NOMO-1 (cell line): Measurements from ENCODE around the gene MISP3.

Source experiments
- DNase-seq, 2 experiments: peaks; one replicate each; lab custom pipeline; 2025; ENCODE audit not compliant: unreplicated experiment in 2 of 2; lab: John Stamatoyannopoulos, UW

The MISP3 gene

DNA sequence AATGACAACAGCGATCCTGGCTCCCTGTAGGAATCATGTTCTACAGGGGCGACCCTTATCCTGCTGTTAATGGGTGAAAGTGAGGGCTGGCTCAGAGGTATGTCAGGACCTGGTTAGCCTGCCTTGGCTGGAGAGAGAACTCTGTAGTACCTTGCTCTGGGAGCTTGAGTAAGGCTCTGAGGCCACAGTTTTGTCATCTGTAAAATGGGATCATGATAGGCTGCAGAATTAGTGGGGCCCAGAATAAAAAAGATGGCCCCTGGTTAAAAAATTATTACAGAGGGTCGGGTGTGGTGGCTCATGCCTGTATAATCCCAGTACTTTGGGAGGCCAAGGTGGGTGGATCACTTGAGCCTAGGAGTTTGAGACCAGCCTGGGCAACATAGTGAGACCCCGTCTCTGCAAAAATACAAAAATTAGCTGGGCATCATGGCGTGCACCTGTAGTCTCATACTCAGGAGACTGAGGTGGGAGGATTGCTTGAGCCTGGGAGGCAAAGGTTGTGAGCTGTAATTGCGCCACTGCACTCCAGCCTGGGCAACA, 28.5 kb downstream of the MISP3 start:
- no peak for DNase-seq

DNA sequence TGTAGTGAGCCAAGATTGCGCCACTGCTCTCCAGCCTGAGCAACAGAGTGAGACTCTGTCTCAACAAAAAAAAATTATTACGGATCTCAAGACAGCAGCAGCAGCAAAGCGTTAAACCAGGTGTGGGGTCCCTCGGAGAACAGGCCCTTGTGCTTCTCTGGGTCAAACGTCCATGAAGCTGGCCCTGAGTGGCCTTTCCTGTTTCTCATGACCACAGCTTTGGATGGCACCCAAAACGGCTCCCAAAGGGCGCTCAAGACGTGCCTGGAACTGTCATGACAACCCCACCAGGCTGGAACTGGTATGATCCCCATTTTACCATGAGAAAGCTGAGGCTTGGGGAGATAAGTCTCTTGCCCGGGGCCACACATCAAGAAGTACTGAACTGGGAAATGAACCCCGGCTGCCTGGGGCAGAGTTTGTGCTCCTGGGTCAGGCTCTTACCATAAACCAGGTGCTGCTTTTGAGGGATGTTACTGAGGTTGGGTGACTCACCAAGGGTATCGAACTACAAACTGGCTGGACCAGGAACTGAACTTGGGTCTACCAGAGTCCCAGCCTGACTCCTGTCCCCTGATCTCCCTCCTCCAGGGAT, 29.6 kb downstream of the MISP3 start:
- DNase-seq = no peak

DNA sequence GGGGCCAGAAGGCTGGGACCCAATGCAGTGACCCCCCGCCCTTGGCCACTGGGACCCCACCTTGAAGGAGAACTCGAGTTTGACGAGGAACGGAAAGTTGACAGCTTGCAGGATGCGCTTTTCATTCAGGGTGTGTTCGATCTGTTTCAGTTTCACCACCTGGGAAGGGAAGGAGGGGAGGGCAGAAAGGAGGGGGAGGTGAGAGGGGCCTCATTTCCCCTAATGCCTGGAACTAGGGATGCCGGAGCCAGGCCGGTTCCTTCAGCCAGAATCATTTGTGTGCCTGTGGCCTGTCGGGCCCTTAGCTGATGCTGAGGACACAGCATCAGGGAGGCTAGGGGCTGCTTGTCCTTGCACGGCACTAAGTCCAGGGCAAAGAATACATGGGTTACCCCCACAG, 30.2 kb downstream of the MISP3 start:
- DNase-seq = no peak

- DNase-seq = no peak
Measured at GRCh38 chr19:14103310-14103709, 30.7 kb downstream of the MISP3 start.

- no peak for DNase-seq
Measured at GRCh38 chr19:14105680-14106079, 33.1 kb downstream of the MISP3 start.

GRCh38 chr19:14106840-14107239, 34.3 kb downstream of the MISP3 start:
- no peak for DNase-seq

DNA sequence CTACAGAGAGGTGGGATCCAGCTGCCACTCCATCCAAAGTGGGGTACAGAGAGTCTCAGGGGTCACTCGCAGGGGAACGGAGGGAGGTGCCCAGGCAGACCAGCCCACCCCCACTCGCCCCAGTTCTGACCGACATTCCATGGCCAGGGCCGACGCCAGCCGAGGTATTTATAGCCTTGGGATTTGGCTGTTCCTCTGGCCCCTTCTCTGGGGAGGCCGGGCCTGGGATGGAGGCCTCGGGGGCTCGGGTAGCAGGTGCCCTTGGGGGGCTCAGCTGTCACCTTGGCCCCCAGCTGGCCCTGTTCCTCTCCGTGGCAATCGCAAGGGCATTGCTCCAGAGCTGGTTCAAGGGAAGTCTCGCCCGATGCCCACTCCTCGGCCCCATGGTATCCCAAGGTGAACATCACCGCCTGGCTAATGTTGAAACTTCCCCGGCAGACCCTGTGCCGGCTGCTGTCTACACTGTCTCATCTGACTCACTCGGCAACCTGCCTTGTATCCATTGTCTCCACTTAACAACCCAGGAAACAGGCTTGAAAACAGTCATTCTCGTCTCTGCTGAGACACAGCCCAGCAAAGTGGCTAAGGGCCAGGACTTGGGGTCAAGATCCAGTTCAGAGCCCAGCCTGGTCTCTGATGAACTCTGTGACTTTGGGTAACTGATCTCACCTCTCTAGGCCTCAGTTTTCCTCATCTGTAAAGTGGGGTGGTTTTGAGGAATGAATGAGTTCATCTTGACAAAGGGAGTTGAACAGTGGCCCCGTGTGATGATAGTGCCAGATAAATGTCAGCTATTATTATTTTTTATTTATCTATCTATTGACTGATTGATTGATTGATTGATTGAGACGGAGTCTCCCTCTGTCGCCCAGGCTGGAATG, 35.2 kb downstream of the MISP3 start:
- DNase-seq = no peak

GRCh38 chr19:14110650-14111049, 38.1 kb downstream of the MISP3 start:
- DNase-seq = no peak

DNA sequence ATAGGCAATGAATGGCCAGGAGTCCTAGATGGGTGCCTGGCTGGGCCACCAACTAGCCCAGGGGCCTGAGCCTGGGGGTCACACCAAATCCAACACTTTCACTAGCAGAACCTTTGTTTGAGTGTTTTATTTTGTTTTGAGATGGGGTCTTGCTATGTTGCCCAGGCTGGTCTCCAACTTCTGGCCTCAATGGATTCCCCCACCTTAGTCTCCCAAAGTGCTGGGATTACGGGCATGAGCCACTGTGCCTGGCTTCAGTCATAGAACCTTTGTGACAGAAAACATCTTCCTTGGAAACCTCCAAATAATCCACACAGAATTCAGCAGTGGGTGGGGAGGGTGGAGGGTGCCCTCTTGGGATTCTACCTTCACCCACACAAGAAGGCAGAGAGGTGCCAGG, 38.9 kb downstream of the MISP3 start:
- no peak for DNase-seq

DNA sequence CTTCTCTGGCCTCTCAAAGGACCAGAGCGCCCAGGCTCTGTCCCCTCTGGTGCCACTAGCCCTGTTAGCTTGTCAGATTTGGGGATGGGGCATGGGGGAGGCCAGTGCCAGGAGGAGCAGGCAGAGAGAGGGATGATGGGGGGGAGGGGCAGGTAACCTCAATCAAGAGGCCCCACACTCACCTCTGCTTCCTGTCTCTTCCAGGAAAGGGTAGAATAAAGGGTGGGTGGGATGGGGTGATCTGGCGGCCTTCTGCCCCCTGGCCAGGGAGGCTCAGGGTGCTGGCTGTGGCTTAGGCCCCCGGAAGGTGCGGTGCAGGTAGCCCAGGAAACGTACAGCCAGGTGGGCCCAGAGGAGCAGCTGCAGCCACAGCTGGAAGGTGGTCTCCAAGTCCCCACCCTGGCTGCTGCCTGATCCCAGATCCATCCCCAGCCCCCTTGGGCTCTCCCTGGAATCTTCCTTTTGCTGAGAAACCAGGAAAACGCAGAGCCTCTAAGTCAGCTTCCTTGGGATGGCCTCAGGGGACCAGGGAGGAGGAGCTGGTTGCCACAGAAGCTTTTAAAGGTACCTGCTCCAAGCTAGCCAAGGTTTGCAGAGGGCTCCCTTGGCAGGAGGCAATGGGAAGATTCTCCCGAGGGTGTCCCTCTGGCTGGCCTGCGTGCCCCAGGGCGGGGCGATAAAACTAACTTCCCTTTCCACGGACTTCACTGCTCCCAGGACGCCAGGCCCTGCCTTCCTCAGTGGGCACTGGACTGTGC, 39.6 kb downstream of the MISP3 start:
- DNase-seq = no peak

DNA sequence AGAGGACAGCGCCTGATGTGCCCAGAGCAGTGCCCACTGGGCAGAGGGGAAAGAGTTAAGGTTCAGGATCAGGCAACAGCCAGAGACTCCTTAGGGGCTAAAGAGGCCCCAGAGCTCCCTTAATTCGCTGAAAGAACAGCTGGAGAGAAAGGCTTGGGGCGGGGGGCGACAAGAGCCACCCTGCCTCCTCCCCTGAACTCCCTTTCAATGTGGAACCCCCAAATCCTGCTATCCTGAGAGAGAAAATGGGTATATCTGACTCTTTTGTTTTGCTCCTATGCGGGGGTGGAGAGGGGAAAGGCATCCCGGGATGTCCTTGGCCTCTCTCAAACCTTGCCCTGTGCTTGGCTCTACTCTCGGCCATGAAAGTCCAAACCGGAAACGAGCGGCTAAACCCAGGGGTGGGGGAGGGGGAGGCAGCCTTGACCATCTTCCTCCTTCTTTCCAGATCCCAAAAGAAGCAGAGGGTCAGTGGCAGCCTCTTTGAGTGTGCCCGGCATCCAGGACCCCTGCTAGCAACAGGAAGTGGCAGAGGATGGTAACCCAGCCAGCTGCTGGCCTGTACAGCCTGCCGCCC, 40.3 kb downstream of the MISP3 start:
- no peak for DNase-seq

DNA sequence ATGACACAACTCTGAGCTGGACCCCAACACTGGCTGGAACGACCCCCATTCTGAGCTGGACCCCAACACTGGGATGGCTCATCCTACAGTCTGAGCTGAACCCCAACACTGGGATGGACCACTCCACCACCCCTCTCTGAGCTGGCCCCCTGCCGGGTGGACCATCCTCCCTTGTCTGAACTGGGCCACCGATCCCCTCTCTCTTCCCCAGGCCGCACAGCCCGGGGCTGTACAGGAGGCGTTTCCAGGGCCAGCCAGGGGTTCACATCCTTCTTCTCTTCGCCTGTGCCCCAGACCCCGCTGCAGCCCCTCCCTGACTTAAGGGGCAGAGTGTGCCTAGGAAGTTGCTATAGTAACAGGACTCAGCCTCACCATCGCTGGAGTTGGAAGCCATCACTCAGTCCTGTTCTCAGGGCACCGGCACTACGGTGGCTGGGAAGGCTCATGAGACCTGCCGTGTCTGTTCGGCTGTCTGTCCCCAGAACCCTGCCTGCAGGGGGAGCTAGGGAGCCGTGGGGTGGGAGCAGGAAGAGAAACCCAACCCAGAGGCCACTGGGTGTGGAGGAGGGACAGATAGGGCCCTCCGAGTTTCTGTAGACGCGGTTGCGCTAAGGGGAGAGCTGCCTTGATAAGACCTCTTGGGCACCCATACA, 41.3 kb downstream of the MISP3 start:
- peak in 1 of 2 experiments; percentile 18 for DNase-seq

- no peak for DNase-seq
Measured at GRCh38 chr19:14114439-14114838, 41.9 kb downstream of the MISP3 start.

DNA sequence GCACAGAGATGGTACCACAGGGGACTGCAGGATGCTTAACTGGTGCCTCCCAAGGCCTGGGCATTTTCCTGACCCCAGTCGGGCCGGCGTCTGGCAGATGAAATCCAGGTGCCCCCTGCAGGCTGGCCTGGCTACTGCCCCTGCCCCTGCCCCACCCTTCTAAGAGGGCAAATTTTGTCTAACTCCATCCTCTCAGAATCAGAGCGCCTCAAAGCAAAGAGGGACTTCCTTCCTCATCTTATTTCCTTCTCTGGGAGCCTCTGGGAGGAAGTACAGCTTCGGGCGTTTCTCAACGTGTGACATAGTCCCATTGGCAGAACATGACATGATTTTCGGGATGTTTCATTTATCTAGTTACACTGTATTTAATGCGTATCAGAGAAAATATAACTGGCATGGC, 42.3 kb downstream of the MISP3 start:
- DNase-seq = peak; percentile 79 to 86

DNA sequence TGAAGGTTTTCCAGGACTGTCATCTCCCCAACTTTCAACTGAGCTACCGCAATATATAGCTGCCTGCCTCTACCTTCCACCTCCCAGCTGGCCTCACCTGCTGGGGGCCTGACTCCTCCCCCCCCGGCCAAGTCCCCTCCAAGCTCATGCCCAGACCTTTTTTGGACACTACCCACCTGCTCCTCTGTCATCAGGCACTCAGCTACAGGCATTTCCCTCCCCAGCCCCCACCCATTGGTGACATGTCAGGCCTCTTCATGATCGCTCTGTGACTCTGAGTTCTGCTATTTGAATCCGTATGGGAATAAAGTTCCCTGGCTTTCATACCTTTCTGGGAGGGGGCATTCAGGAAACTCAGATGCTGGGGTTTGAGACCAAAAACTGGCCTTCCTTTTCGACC, 43.2 kb downstream of the MISP3 start:
- DNase-seq = no peak

DNA sequence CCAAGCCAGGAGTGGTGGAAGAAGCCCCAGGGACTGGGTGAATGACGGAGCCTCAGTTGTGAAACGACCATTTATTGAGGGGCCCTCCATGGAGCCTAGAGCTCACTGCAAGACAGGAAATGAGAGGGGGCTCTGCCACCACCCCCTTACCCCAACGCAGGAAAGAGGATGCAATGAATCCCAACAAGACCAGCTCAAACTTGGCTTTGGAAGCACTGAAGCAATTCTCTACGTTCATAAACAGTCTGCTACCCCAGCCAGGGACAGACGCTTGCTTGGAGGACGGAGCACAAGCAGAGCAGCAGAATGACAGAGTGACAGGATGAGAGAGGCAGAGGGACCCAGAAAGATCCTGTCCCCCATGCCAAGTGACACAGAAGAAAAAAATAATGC, 43.9 kb downstream of the MISP3 start:
- no peak for DNase-seq

DNA sequence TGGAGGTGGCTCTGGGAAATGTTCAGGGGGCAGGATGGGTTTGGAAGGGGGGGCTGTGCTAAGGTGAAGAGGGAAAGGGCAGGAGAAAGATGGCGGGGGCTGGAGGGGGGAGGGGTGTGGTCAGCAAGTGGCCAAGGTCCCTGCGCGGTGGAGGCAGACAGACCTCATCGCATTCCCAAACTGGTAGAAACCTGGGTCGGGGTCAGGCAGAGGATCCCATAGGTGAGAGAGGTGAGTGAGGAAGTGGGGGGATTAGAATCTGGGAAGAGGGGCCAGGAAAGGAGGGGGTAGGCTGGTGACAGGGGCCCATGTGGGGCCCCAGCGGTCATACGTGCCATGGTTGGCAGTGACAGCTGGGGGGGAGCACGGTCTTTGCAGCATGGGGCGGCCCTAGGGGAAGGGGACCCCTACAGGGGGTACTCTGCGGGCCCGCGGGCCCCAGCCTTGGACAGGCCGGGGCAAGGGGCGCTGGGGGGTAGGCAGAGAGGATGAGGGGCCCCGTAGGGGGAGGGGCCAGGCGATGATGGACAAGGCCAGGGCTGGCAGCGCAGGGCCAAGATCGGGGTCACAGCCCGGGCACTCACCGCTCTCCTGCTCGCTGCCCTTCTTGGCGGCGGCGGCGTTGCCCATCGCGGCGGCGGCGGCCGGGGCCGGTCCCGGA, 44.5 kb downstream of the MISP3 start:
- no peak for DNase-seq

- DNase-seq = peak; percentile 97 to 99
Measured at GRCh38 chr19:14117668-14118164, 45.1 kb downstream of the MISP3 start, which contains the start of gene PRKACA. TSS of gene PRKACA (minus strand) at chr19:14117762. CDS start at chr19:14117547, 215 bp downstream.

- peak; percentile 91 to 95 for DNase-seq
Measured at GRCh38 chr19:14118165-14119051, 45.8 kb downstream of the MISP3 start.
